ENCODE measurements around the gene ROCK2. TPM values are rescaled to one million over a fixed set of nuclear protein-coding genes. Genes with fewer than 3 reads are reported as not detected.
A peak's percentile ranks its signal among the peaks of the same experiment; 100 is the strongest.

The ROCK2 gene
- total RNA-seq (2016; rRNA removed; fragmentation: Illumina TruSeq; extraction: Trizol) (119 and 174 TPM in 2 replicates), polyA plus RNA-seq (2011; rRNA removed) (31.9 and 38.1 TPM in 2 replicates), polyA minus RNA-seq (2011; rRNA and poly(A)+ RNA removed; ENCODE audit: low replicate concordance) (17.3 and 25.8 TPM in 2 replicates), Bru-seq, nascent RNA (percentile 99 among the genes with signal in this experiment), BruChase-seq, experiment 1, labeled RNA remaining after a 6-hour chase (percentile 98 among the genes with signal in this experiment), BruChase-seq, experiment 2, labeled RNA remaining after a 2-hour chase (percentile 98 among the genes with signal in this experiment)
- total RNA-seq (2016; cell fraction: cytosol; rRNA removed; fragmentation: Illumina TruSeq; extraction: Trizol; ENCODE audit: low read depth) = 13.0 and 13.5 TPM in 2 replicates
- 112 and 164 TPM in 2 replicates for total RNA-seq (2016; cell fraction: insoluble cytoplasmic fraction; rRNA removed; fragmentation: Illumina TruSeq; extraction: Trizol)
- 35.2 and 39.5 TPM in 2 replicates for total RNA-seq (2016; cell fraction: membrane; rRNA removed; fragmentation: Illumina TruSeq; extraction: Trizol)
- 134 and 149 TPM in 2 replicates for total RNA-seq (2016; cell fraction: nucleus; rRNA removed; fragmentation: Illumina TruSeq; extraction: Trizol)
- 14.6 and 24.9 TPM in 2 replicates for polyA plus RNA-seq (2011; cell fraction: cytosol; rRNA removed)
- polyA plus RNA-seq (2011; cell fraction: nucleus; rRNA removed) = 19.3 and 29.4 TPM in 2 replicates
- 62.4 and 98.0 TPM in 2 replicates for polyA plus RNA-seq (2012)
- polyA plus RNA-seq (2016; cell fraction: cytosol; fragmentation: Illumina TruSeq; extraction: Trizol; ENCODE audit: low read depth) = 1.6 and 1.8 TPM in 2 replicates
- polyA plus RNA-seq (2016; cell fraction: insoluble cytoplasmic fraction; fragmentation: Illumina TruSeq; extraction: Trizol; ENCODE audit: low read depth) = 87.7 and 90.4 TPM in 2 replicates
- 6.9 and 8.4 TPM in 2 replicates for polyA plus RNA-seq (2016; cell fraction: membrane; fragmentation: Illumina TruSeq; extraction: Trizol; ENCODE audit: low read depth)
- polyA plus RNA-seq (2016; cell fraction: nucleus; fragmentation: Illumina TruSeq; extraction: Trizol; ENCODE audit: insufficient read depth, low read depth) = 77.5 and 87.9 TPM in 2 replicates
- 82.6 and 95.3 TPM in 2 replicates for polyA minus RNA-seq (2011; cell fraction: cytosol; rRNA and poly(A)+ RNA removed)
- 275 and 284 TPM in 2 replicates for polyA minus RNA-seq (2011; cell fraction: nucleus; rRNA and poly(A)+ RNA removed)
- long read RNA-seq, experiment 1, partial matches to known transcripts = 9 of 13 reads
- long read RNA-seq, experiment 1, other reads (novel, unspliced or antisense) = 4 of 13 reads
- long read RNA-seq, experiment 2, partial matches to known transcripts = 8 of 220 reads
- long read RNA-seq, experiment 2, other reads (novel, unspliced or antisense) = 212 of 220 reads

DNA sequence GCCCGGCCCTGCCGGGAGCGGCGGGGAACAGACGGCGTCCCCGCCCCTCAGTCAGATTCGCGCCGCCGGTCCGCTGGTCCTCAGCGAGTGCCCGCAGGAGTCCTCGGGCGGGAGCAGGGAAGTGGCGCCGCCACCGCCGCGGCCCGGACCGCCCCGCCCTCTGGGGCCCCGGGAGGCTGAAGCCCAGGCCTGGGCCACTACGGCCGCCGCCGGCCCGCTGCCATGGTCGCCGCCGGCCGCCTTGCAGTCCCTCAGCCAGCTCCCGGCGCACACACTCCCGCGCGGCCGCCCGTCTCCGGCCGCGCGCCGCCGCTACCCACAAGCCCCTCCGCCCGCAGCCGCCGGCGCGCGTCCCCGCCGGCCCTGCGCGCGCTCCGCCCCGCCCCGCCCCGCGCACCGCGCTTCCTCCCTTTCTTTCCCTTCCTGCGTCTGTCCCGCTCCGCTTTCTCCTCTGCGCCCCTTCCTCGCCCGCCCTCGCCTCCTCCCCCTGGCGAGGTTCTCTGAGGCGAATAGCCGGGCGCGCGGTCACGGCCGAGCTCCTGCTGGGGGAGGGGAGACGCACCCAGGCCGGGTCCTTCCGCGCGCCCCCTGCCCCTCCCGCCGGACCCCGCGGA, at the start of gene ROCK2:
ROCK2 (minus strand) TSS at position 295 of the 614 bp plus-strand sequence. CDS start 500 bp downstream, outside the sequence.
- Histone ChIP-seq H3K79me2 (ENCODE audit: insufficient read depth, low read length) (peaks cover 64% of the 10 kb centered on the region), H3K9me3 (ENCODE audit: low read length) (no peaks in the 10 kb centered on the region), H3K4me2 (ENCODE audit: low read depth, low read length) (peak within 1 kb of the TSS; percentile 97), H4K20me1 (ENCODE audit: insufficient read depth, low read length) (peaks cover 42% of the 10 kb centered on the region), H3K4me1 (ENCODE audit: insufficient read depth, low read length) (peaks cover 52% of the 10 kb centered on the region), H2AFZ (ENCODE audit: low read length) (no peak within 1 kb of the TSS), H3K27me3 (ENCODE audit: control insufficient read depth in 1 of 2, insufficient read depth in 2 of 2, low read length in 2 of 2) (no peaks in the 10 kb centered on the region; a peak in 1 of 5 replicates), H3K27ac (ENCODE audit: extremely low read length, insufficient read depth, low read length) (peak within 1 kb of the TSS; percentile 98), H3K4me3 (replicated peaks in 1 of 3; ENCODE audit: insufficient read depth in 1 of 3, low read depth in 2 of 3, low read length in 3 of 3) (peak within 1 kb of the TSS; percentile 72 to 96 (median 86)), H3K9ac (ENCODE audit: insufficient read depth, low read depth, low read length) (peak within 1 kb of the TSS; percentile 99), H3K36me3 (replicated peaks in 1 of 2; ENCODE audit: control insufficient read depth in 1 of 2, insufficient read depth in 2 of 2, low read length in 2 of 2) (no peaks in the 10 kb centered on the region)
- in situ Hi-C loops (cut with HindIII; ENCODE audit: extremely low pct_ligation_motif_present, low pct_unique_long_range_greater_than_20kb) = loop anchor here (5.0 kb wide), 1 partner anchor 68 kb away; no protein-coding TSS in a partner anchor
- intact Hi-C loops (cut with micrococcal nuclease; ENCODE audit: unreplicated experiment) = loop anchor here (10.0 kb wide), 1 partner anchor 210 kb away; a partner anchor contains a TSS
- ChIA-PET POLR2A (interaction anchor here (1.0 to 8.4 kb wide), 24 partner anchors 10 to 212 kb away, joined by 3 to 465 read pairs (median 10); partner anchors contain the start of gene SLC66A3), CTCF (ENCODE audit: low intra/inter-chr PET ratio, low total read pairs) (interaction anchor here (1.8 kb wide), 1 partner anchor 13 kb away, joined by 5 read pairs; no protein-coding TSS in a partner anchor)
- FAIRE-seq = no peak
- WGBS (ENCODE audit: low lambda C conversion rate) = 1% methylated on average over 42 of the region's 90 CpGs
- peak; percentile 52 for ATAC-seq
- BruUV-seq (replicated peaks) = no TSS peak
- DNase-seq (ENCODE audit: low spot score) = peak; percentile 88
- TF ChIP-seq ZNF703 (CRISPR knock-in tag; IDR thresholded peaks at IDR 0.05; ENCODE audit: borderline replicate concordance) = no peak
- TF ChIP-seq, protein P1, sequence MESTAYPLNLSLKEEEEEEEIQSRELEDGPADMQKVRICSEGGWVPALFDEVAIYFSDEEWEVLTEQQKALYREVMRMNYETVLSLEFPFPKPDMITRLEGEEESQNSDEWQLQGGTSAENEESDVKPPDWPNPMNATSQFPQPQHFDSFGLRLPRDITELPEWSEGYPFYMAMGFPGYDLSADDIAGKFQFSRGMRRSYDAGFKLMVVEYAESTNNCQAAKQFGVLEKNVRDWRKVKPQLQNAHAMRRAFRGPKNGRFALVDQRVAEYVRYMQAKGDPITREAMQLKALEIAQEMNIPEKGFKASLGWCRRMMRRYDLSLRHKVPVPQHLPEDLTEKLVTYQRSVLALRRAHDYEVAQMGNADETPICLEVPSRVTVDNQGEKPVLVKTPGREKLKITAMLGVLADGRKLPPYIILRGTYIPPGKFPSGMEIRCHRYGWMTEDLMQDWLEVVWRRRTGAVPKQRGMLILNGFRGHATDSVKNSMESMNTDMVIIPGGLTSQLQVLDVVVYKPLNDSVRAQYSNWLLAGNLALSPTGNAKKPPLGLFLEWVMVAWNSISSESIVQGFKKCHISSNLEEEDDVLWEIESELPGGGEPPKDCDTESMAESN (CRISPR knock-in tag; conservative IDR thresholded peaks at IDR 0.05) = peak; percentile 90; the same call in 1 of the 2 replicates
- no peak for TF ChIP-seq RAD21 (CRISPR knock-in tag; IDR thresholded peaks at IDR 0.05)
- peak; percentile 32; the same call in 1 of the 2 replicates for TF ChIP-seq ZFP91 (CRISPR knock-in tag; IDR thresholded peaks at IDR 0.05; ENCODE audit: borderline replicate concordance)
- TF ChIP-seq ZNF777 (CRISPR knock-in tag; IDR thresholded peaks at IDR 0.05) = no peak; the same call in 1 of the 2 replicates
- TF ChIP-seq GATA4 (IDR thresholded peaks at IDR 0.05; ENCODE audit: borderline replicate concordance, low read depth) = no peak; the same call in 1 of the 2 replicates
- no peak for TF ChIP-seq ZBTB26 (CRISPR knock-in tag; IDR thresholded peaks at IDR 0.05; ENCODE audit: borderline replicate concordance)
- no peak for TF ChIP-seq THAP9 (CRISPR knock-in tag; IDR thresholded peaks at IDR 0.05; ENCODE audit: borderline replicate concordance)

Data from HepG2 (cell line).